NOMO-1 (cell line): ENCODE measurements around the gene NCKAP5.

Experiments
- DNase-seq, 2 experiments: peaks; one replicate each; lab custom pipeline; 2025; ENCODE audit not compliant: unreplicated experiment in 2 of 2; lab: John Stamatoyannopoulos, UW

Gene NCKAP5

GRCh38 chr2:133409581-133410285, 158.5 kb downstream of the NCKAP5 start:
- DNase-seq = no peak

- DNase-seq = no peak
Observed at GRCh38 chr2:133408671-133409070, 159.6 kb downstream of the NCKAP5 start.

GRCh38 chr2:133407341-133407740, 160.9 kb downstream of the NCKAP5 start:
- no peak for DNase-seq

- no peak for DNase-seq
Observed at GRCh38 chr2:133405252-133405651, 163.0 kb downstream of the NCKAP5 start.

GRCh38 chr2:133400411-133400810, 167.9 kb downstream of the NCKAP5 start:
- DNase-seq = no peak

- DNase-seq = no peak
Observed at GRCh38 chr2:133393895-133394294, 174.4 kb downstream of the NCKAP5 start.

GRCh38 chr2:133390156-133390555, 178.1 kb downstream of the NCKAP5 start:
- no peak for DNase-seq

GRCh38 chr2:133389569-133389968, 178.7 kb downstream of the NCKAP5 start:
- DNase-seq = no peak

- no peak for DNase-seq
Observed at GRCh38 chr2:133382566-133382965, 185.7 kb downstream of the NCKAP5 start.

GRCh38 chr2:133380991-133381390, 187.3 kb downstream of the NCKAP5 start:
- no peak for DNase-seq

GRCh38 chr2:133378928-133379549, 189.2 kb downstream of the NCKAP5 start:
- no peak for DNase-seq

GRCh38 chr2:133378386-133378785, 189.9 kb downstream of the NCKAP5 start:
- no peak for DNase-seq

GRCh38 chr2:133377599-133377998, 190.7 kb downstream of the NCKAP5 start:
- DNase-seq = no peak

GRCh38 chr2:133377021-133377481, 191.2 kb downstream of the NCKAP5 start:
- no peak for DNase-seq

GRCh38 chr2:133374781-133375180, 193.5 kb downstream of the NCKAP5 start:
- DNase-seq = no peak

- DNase-seq = no peak
Observed at GRCh38 chr2:133371286-133371685, 197.0 kb downstream of the NCKAP5 start.

GRCh38 chr2:133369901-133370658, 198.2 kb downstream of the NCKAP5 start:
- DNase-seq = no peak

- no peak for DNase-seq
Observed at GRCh38 chr2:133365117-133365516, 203.1 kb downstream of the NCKAP5 start.

GRCh38 chr2:133364636-133365035, 203.6 kb downstream of the NCKAP5 start:
- no peak for DNase-seq

GRCh38 chr2:133363884-133364283, 204.4 kb downstream of the NCKAP5 start:
- DNase-seq = no peak

GRCh38 chr2:133362061-133362476, 206.2 kb downstream of the NCKAP5 start:
- no peak for DNase-seq

- no peak for DNase-seq
Observed at GRCh38 chr2:133360882-133361281, 207.4 kb downstream of the NCKAP5 start.
